Astrocyte (in vitro differentiated cells and primary cell): ENCODE results near the gene AOC3.

Experiments used
- CTCF ChIP-seq: IDR thresholded peaks from 2 replicates; pipeline ENCODE4 v1.5.1; 2011; ENCODE audit warnings: low read depth, mild to moderate bottlenecking, inconsistent platforms, low read length, moderate library complexity; ENCODE audit not compliant: insufficient read depth
- EZH2 ChIP-seq: IDR thresholded peaks from 2 replicates; pipeline ENCODE4 v1.6.1; 2012; ENCODE audit warnings: mild to moderate bottlenecking, low read length, inconsistent platforms; ENCODE audit not compliant: insufficient read depth

DNA sequence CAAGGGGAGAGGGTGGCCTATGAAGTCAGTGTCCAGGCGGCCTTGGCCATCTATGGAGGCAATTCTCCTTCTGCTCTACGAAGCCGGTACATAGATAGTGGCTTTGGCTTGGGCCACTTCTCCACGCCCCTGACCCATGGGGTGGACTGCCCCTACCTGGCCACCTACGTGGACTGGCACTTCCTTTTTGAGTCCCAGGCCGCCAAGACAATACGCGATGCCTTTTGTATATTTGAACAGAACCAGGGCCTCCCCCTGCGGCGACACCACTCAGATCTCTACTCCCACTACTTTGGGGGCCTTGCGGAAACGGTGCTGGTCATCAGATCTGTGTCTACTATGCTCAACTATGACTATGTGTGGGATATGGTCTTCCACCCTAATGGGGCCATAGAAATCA, 17.3 kb downstream of the AOC3 start:
- TF ChIP-seq CTCF (no peak), EZH2 (no peak)
